Fibroblast of villous mesenchyme (primary cell): ENCODE measurements around the gene TMEM250. TPM values are rescaled to one million over a fixed set of nuclear protein-coding genes. Genes with fewer than 3 reads are reported as not detected.

Source experiments
- DNase-seq: peaks from one replicate; pipeline ENCODE4 v3.0.0-alpha.2; 2010; ENCODE audit warnings: low read depth
- H3K4me3 ChIP-seq: 2 replicates; pipeline ENCODE4 v1.5.1; 2011; ENCODE audit warnings: low read depth, mild to moderate bottlenecking, low read length
- total RNA-seq: library from RNA; depleted of rRNA; stranded (reverse); fragments of >200 nt; gene quantifications from 2 replicates; pipeline ENCODE4 v1.2.3, GENCODE V29; 2012
- TF ChIP-seq, protein P1 (sequence below): IDR thresholded peaks from 2 replicates; pipeline ENCODE4 v1.5.1; 2012; ENCODE audit warnings: low read depth, mild to moderate bottlenecking, low read length; ENCODE audit not compliant: insufficient read depth

Gene TMEM250
- total RNA-seq, 1 donor: 39.7 TPM

GRCh38 chr9:136116360-136117098 lies 2.1 kb downstream of the TMEM250 start:
- H3K4me3 ChIP-seq: no peak overlapping the region
- no peak for DNase-seq
- TF ChIP-seq, protein P1, sequence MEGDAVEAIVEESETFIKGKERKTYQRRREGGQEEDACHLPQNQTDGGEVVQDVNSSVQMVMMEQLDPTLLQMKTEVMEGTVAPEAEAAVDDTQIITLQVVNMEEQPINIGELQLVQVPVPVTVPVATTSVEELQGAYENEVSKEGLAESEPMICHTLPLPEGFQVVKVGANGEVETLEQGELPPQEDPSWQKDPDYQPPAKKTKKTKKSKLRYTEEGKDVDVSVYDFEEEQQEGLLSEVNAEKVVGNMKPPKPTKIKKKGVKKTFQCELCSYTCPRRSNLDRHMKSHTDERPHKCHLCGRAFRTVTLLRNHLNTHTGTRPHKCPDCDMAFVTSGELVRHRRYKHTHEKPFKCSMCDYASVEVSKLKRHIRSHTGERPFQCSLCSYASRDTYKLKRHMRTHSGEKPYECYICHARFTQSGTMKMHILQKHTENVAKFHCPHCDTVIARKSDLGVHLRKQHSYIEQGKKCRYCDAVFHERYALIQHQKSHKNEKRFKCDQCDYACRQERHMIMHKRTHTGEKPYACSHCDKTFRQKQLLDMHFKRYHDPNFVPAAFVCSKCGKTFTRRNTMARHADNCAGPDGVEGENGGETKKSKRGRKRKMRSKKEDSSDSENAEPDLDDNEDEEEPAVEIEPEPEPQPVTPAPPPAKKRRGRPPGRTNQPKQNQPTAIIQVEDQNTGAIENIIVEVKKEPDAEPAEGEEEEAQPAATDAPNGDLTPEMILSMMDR: no peak

- DNase-seq: no peak
- TF ChIP-seq, protein P1: no peak
- H3K4me3 ChIP-seq: no peak overlapping the region
Observed at GRCh38 chr9:136115641-136116359, 2.9 kb downstream of the TMEM250 start.

GRCh38 chr9:136115206-136115605 lies 3.5 kb downstream of the TMEM250 start:
- DNase-seq: no peak
- TF ChIP-seq, protein P1: no peak
- H3K4me3 ChIP-seq: no peak overlapping the region

GRCh38 chr9:136114610-136115009 lies 4.1 kb downstream of the TMEM250 start:
- no peak overlapping the region for H3K4me3 ChIP-seq
- TF ChIP-seq, protein P1: no peak
- DNase-seq: no peak

- no peak overlapping the region for H3K4me3 ChIP-seq
- DNase-seq: no peak
- TF ChIP-seq, protein P1: no peak
Observed at GRCh38 chr9:136112541-136112940, 6.1 kb downstream of the TMEM250 start.

GRCh38 chr9:136111910-136112309 lies 6.8 kb downstream of the TMEM250 start:
- TF ChIP-seq, protein P1: no peak
- no peak overlapping the region for H3K4me3 ChIP-seq
- DNase-seq: no peak
